ENCODE data around the gene ACTR8.

GRCh38 chr3:53888232-53888631 is 6.3 kb upstream of the ACTR8 start:
- no peak for TF ChIP-seq POLR2A (IDR thresholded peaks at IDR 0.05)
- TF ChIP-seq, protein P1, sequence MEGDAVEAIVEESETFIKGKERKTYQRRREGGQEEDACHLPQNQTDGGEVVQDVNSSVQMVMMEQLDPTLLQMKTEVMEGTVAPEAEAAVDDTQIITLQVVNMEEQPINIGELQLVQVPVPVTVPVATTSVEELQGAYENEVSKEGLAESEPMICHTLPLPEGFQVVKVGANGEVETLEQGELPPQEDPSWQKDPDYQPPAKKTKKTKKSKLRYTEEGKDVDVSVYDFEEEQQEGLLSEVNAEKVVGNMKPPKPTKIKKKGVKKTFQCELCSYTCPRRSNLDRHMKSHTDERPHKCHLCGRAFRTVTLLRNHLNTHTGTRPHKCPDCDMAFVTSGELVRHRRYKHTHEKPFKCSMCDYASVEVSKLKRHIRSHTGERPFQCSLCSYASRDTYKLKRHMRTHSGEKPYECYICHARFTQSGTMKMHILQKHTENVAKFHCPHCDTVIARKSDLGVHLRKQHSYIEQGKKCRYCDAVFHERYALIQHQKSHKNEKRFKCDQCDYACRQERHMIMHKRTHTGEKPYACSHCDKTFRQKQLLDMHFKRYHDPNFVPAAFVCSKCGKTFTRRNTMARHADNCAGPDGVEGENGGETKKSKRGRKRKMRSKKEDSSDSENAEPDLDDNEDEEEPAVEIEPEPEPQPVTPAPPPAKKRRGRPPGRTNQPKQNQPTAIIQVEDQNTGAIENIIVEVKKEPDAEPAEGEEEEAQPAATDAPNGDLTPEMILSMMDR (IDR thresholded peaks at IDR 0.05) = no peak
